Keratinocyte (primary cell): ENCODE measurements around the gene DBF4B.

Experiments
- CTCF ChIP-seq, 3 experiments: IDR thresholded peaks in 1 of 3; conservative IDR thresholded peaks in 1 of 3; optimal IDR thresholded peaks in 1 of 3; 2 replicates in 2 of 3; 3 replicates in 1 of 3; pipeline versions ENCODE3 to v1.5.1; 2011; ENCODE audit warnings: low read length in 3 of 3, mild to moderate bottlenecking in 3 of 3, moderate library complexity in 2 of 3, control low read depth in 1 of 3, inconsistent platforms in 1 of 3; ENCODE audit not compliant: insufficient read depth in 2 of 3; ENCODE audit errors: extremely low read depth in 1 of 3
- EZH2 ChIP-seq: IDR thresholded peaks from one replicate; pipeline ENCODE4 v1.6.1; 2012; ENCODE audit warnings: inconsistent platforms, mild to moderate bottlenecking, low read length, moderate library complexity

GRCh38 chr17:44786551-44787081 is 78.2 kb downstream of the DBF4B start:
- no peak for TF ChIP-seq EZH2
- TF ChIP-seq CTCF (optimal IDR thresholded peaks at IDR 0.05 in 1 of 3, IDR thresholded peaks at IDR 0.05 in 1 of 3, conservative IDR thresholded peaks at IDR 0.05 in 1 of 3; ENCODE audit: extremely low read depth in 1 of 3, insufficient read depth in 2 of 3, low read length in 3 of 3): no peak
